AG04449 (cell line): ENCODE measurements around the gene ZNF524.

ENCODE experiments used
- CTCF ChIA-PET: fragments of 350-600 bp; formaldehyde crosslinking; extraction: SDS; loops from one replicate; lab custom pipeline; 2021; ENCODE audit warnings: antibody characterized with exemption; lab: Yijun Ruan, JAX
- POLR2A ChIA-PET: fragments of 400-600, 350-600 bp; formaldehyde crosslinking; extraction: SDS; loops from one replicate; lab custom pipeline; 2020; ENCODE audit warnings: antibody characterized with exemption, inconsistent platforms; lab: Yijun Ruan, JAX
- DNase-seq: peaks from one replicate; pipeline ENCODE4 v3.0.0-alpha.2; 2010; ENCODE audit warnings: low read depth, low spot score
- H3K4me3 ChIP-seq: 2 replicates; pipeline ENCODE4 v1.5.1; 2011; ENCODE audit warnings: low read depth, mild to moderate bottlenecking, control low read depth, low read length
- TF ChIP-seq, protein P1 (sequence below): IDR thresholded peaks from one replicate; pipeline ENCODE4 v1.5.1; 2011; ENCODE audit warnings: mild to moderate bottlenecking, moderate library complexity, low read length, control low read depth, inconsistent platforms; ENCODE audit not compliant: insufficient read depth; ENCODE audit errors: missing control alignments

ZNF524 gene

GRCh38 chr19:55586976-55587668, 13.0 kb upstream of the ZNF524 start:
- ChIA-PET POLR2A (interaction anchor here (0.6 to 0.7 kb wide), 2 partner anchors 12 to 29 kb away, joined by 3 read pairs; partner anchors contain the start of gene FIZ1), CTCF (interaction anchor here (0.6 to 1.9 kb wide), 7 partner anchors 12 to 83 kb away, joined by 3 to 6 read pairs (median 4); partner anchors contain the start of genes FIZ1 and ZNF865)
- DNase-seq, result no peak
- H3K4me3 ChIP-seq, result peak overlapping the region; percentile 53
- TF ChIP-seq, protein P1, sequence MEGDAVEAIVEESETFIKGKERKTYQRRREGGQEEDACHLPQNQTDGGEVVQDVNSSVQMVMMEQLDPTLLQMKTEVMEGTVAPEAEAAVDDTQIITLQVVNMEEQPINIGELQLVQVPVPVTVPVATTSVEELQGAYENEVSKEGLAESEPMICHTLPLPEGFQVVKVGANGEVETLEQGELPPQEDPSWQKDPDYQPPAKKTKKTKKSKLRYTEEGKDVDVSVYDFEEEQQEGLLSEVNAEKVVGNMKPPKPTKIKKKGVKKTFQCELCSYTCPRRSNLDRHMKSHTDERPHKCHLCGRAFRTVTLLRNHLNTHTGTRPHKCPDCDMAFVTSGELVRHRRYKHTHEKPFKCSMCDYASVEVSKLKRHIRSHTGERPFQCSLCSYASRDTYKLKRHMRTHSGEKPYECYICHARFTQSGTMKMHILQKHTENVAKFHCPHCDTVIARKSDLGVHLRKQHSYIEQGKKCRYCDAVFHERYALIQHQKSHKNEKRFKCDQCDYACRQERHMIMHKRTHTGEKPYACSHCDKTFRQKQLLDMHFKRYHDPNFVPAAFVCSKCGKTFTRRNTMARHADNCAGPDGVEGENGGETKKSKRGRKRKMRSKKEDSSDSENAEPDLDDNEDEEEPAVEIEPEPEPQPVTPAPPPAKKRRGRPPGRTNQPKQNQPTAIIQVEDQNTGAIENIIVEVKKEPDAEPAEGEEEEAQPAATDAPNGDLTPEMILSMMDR, result no peak

DNA sequence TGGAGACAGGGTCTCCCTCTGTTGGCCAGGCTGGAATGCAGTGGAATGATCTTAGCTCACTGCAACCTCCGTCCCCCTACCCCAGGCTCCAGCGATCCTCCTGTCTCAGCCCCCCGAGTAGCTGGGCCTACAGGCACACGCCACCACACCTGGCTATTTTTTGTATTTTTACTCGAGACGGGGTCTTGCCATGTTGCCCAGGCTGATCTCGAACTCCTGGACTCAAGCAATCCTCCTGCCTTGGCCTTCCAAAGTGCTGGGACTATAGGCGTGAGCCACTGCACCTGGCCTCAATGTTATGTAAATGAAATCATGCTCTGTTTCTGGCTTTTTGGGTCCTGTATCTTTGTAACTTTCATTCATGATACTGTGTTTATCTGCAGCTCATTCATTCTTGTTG, 11.3 kb upstream of the ZNF524 start:
- DNase-seq, result no peak
- H3K4me3 ChIP-seq, result no peak overlapping the region
- TF ChIP-seq, protein P1, result no peak
- ChIA-PET CTCF (interaction anchor here (1.6 to 2.3 kb wide), 3 partner anchors 10 to 18 kb away, joined by 4 to 6 read pairs (median 6); partner anchors contain the start of genes FIZ1 and ZNF865), POLR2A (no interaction called here)

- POLR2A ChIA-PET, result no interaction called here
- TF ChIP-seq, protein P1, result no peak
- no peak overlapping the region for H3K4me3 ChIP-seq
- no peak for DNase-seq
- CTCF ChIA-PET, result interaction anchor here (2.3 kb wide), 1 partner anchor 16 kb away, joined by 6 read pairs; no protein-coding TSS in a partner anchor
These were observed 10.0 kb upstream of the ZNF524 start for GRCh38 chr19:55590109-55590508.

DNA sequence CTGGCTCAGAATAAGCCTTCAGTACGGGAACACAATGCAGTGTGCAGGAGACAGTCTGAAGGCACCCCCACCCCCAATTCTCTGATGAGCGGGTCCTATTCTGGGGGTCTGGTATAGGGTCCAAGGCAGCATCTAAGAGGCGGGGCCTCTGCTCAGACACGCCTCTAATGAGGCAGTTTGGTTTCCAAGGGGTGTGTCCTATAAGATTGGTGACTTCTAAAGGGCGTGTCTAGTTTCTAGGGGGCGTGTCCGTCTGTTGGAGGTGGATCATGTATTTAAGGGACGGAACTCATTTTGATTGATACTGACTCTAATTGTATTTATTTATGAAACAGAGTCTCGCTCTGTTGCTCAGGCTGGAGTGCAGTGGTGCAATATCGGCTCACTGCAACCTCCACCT, 9.5 kb upstream of the ZNF524 start:
- H3K4me3 ChIP-seq, result no peak overlapping the region
- POLR2A ChIA-PET, result no interaction called here
- TF ChIP-seq, protein P1, result no peak
- no peak for DNase-seq
- CTCF ChIA-PET, result interaction anchor here (2.3 kb wide), 1 partner anchor 16 kb away, joined by 6 read pairs; no protein-coding TSS in a partner anchor

DNA sequence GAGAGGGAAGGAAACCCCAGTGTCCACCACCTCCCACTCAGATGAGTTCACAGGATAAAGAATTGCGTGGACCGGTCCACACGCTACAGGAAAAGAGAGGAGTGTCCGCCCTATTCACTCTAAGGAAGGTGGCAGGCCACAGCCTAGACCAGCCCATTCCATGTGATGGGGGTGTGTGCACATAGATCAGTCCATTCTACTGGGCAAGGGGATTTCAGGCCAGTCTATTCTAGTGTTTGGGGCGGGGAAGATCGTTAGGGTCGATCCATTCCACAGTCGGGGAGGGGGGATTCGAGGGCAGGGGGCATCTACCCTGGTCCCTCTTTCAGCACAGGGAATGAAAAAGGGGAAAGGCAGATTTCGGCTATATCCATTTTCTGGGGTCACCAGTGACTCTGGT, 8.5 kb upstream of the ZNF524 start:
- ChIA-PET CTCF (no interaction called here), POLR2A (no interaction called here)
- TF ChIP-seq, protein P1, result no peak
- no peak for DNase-seq
- no peak overlapping the region for H3K4me3 ChIP-seq

DNA sequence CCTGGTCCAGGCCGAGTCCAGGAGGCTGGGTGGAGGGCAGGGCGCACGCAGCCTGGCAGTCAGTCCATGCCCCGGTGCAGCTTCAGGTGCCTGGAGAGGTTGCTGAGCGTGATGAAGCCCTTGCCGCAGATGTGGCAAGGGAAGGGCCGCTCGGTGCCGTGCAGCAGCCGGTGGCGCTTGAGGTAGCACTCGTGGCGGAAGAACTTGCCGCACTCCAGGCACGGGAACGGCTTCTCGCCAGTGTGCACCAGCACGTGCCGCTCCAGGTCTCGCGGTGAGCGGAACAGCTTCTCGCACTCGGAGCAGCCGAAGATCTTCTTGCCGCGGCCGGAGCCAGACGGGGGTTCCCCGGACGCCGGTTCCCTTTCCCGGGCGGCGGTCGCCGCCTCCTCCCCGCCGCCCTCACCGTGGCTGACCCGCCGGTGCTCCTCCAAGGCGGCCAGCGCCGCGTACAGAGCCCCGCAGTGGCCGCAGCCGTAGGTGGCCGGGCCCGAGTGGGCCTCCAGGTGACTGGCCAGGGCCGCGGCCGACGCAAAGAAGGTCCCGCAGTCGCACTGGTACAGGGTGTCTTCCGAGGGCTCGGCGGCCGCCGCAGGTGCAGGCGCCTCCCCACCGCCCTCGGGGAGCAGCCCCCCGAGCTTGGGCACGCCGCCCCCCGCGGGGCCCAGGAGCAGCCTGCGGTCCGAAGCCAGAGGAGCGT, 7.5 kb upstream of the ZNF524 start:
- no peak overlapping the region for H3K4me3 ChIP-seq
- no peak for DNase-seq
- ChIA-PET CTCF (interaction anchor here (1.0 kb wide), 1 partner anchor 13 kb away, joined by 3 read pairs; the partner anchor contains the start of gene ZNF865), POLR2A (no interaction called here)
- TF ChIP-seq, protein P1, result no peak
